AG10803 (cell line): Measurements from ENCODE around the gene EIF3A.
A peak's percentile ranks its signal among the peaks of the same experiment; 100 is the strongest.
"Not testable (repeated sequence)": the region's sequence is repeated elsewhere in the genome, so short reads cannot be mapped to it uniquely, and the experiment has no call there.

ENCODE experiments used
- DNase-seq: peaks from one replicate; pipeline ENCODE4 v3.0.0; 2010; ENCODE audit warnings: low read depth
- H3K4me3 ChIP-seq: 2 replicates; pipeline ENCODE4 v1.5.1; 2011; ENCODE audit warnings: mild to moderate bottlenecking, low read length, control low read depth
- CTCF ChIP-seq: conservative IDR thresholded peaks from 2 replicates; pipeline ENCODE4 v1.5.1; 2011; ENCODE audit warnings: mild to moderate bottlenecking, low read length, control low read depth, inconsistent platforms

EIF3A gene

GRCh38 chr10:119098576-119098975 lies 18.0 kb upstream of the EIF3A start:
- no peak overlapping the region for H3K4me3 ChIP-seq
- DNase-seq, result no peak
- TF ChIP-seq CTCF, result no peak

- not testable (repeated sequence) for H3K4me3 ChIP-seq, DNase-seq
These were observed 16.2 kb upstream of the EIF3A start for GRCh38 chr10:119096641-119097415.

GRCh38 chr10:119095640-119096039 lies 15.0 kb upstream of the EIF3A start:
- no peak for DNase-seq
- no peak overlapping the region for H3K4me3 ChIP-seq
- TF ChIP-seq CTCF, result no peak

- TF ChIP-seq CTCF, result no peak
- H3K4me3 ChIP-seq, result no peak overlapping the region
- DNase-seq, result peak; percentile 75
These were observed 10.4 kb upstream of the EIF3A start for GRCh38 chr10:119090968-119091367.

- no peak for TF ChIP-seq CTCF
- H3K4me3 ChIP-seq, result no peak overlapping the region
- DNase-seq, result no peak
These were observed 9.6 kb upstream of the EIF3A start for GRCh38 chr10:119090026-119090795.

- no peak for TF ChIP-seq CTCF
- no peak overlapping the region for H3K4me3 ChIP-seq
- no peak for DNase-seq
These were observed 6.8 kb upstream of the EIF3A start for GRCh38 chr10:119087271-119087882.

GRCh38 chr10:119084896-119085295 lies 4.3 kb upstream of the EIF3A start:
- no peak for DNase-seq
- no peak overlapping the region for H3K4me3 ChIP-seq
- TF ChIP-seq CTCF, result no peak
